H1 (cell line): ENCODE results near the gene FAU. TPM values are rescaled to one million over a fixed set of nuclear protein-coding genes. Genes with fewer than 3 reads are reported as not detected.

Experiments
- CTCF ChIA-PET: fragments of 300-600 bp; sonication (Branson Sonifier 250); formaldehyde crosslinking; loops from one replicate; lab custom pipeline; 2021; ENCODE audit not compliant: partially characterized antibody; lab: Charles Lee
- POLR2A ChIA-PET: fragments of 300-600 bp; sonication (Branson Sonifier 250); formaldehyde crosslinking; loops from one replicate; lab custom pipeline; 2021; ENCODE audit warnings: inconsistent platforms; ENCODE audit not compliant: partially characterized antibody; lab: Charles Lee
- DNase-seq, 2 experiments: peaks; one replicate each; pipeline versions ENCODE4 v3.0.0 to v3.0.0-alpha.2; 2010 to 2022; ENCODE audit warnings: low spot score in 2 of 2, low read depth in 1 of 2, mixed read lengths in 1 of 2
- FAIRE-seq: peaks from 2 replicates; lab custom pipeline; 2011; peaks lifted over from hg19 to GRCh38; lab: Jason Lieb, UNC
- H2AFZ ChIP-seq: 2 replicates; pipeline ENCODE4 v1.8.1; 2012; ENCODE audit warnings: low read length, inconsistent platforms
- H2AK5ac ChIP-seq: 2 replicates; pipeline ENCODE4 v1.6.1; 2013; ENCODE audit warnings: low read depth, low read length
- H2BK120ac ChIP-seq: replicated peaks from 2 replicates; pipeline ENCODE3; 2013; ENCODE audit warnings: low read depth, low read length, inconsistent platforms
- H2BK12ac ChIP-seq: 2 replicates; pipeline ENCODE4 v1.6.1; 2013; ENCODE audit warnings: low read depth, low read length
- H2BK15ac ChIP-seq: 2 replicates; pipeline ENCODE4 v1.6.1; 2013; ENCODE audit warnings: low read length
- H2BK20ac ChIP-seq: 2 replicates; pipeline ENCODE4 v1.6.1; 2013; ENCODE audit warnings: low read length
- H2BK5ac ChIP-seq: 2 replicates; pipeline ENCODE4 v1.6.1; 2013; ENCODE audit warnings: low read depth, low read length
- H3K14ac ChIP-seq: 2 replicates; pipeline ENCODE4 v1.6.1; 2013; ENCODE audit warnings: inconsistent platforms; ENCODE audit not compliant: insufficient read length
- H3K18ac ChIP-seq: 2 replicates; pipeline ENCODE4 v1.6.1; 2013; ENCODE audit warnings: low read length; ENCODE audit errors: extremely low read depth
- H3K23ac ChIP-seq: 2 replicates; pipeline ENCODE4 v1.6.1; 2013; ENCODE audit warnings: inconsistent platforms; ENCODE audit not compliant: insufficient read length
- H3K23me2 ChIP-seq: 2 replicates; pipeline ENCODE4 v1.6.1; 2013; ENCODE audit warnings: low read depth, low read length
- H3K27ac ChIP-seq: 2 replicates; pipeline ENCODE4 v1.6.1; 2011; ENCODE audit warnings: low read depth, low read length, inconsistent platforms
- H3K27me3 ChIP-seq, 4 experiments: replicated peaks in 1 of 4; 1 replicate in 1 of 4; 2 replicates in 3 of 4; pipeline versions ENCODE4 v1.6.1 to v1.8.1; 2011 to 2013; ENCODE audit warnings: low read length in 3 of 4, mild to moderate bottlenecking in 3 of 4, inconsistent platforms in 2 of 4, mixed read lengths in 2 of 4, moderate library complexity in 1 of 4; ENCODE audit not compliant: control insufficient read depth in 3 of 4, insufficient read depth in 3 of 4; ENCODE audit errors: extremely low read depth in 1 of 4
- H3K36me3 ChIP-seq, 4 experiments: 2 replicates each; pipeline versions ENCODE4 v1.6.1 to v1.8.1; 2011 to 2013; ENCODE audit warnings: mild to moderate bottlenecking in 4 of 4, low read length in 3 of 4, moderate library complexity in 2 of 4, control low read depth in 1 of 4, inconsistent platforms in 1 of 4; ENCODE audit not compliant: insufficient read depth in 4 of 4, control insufficient read depth in 2 of 4
- H3K4ac ChIP-seq: replicated peaks from 2 replicates; pipeline ENCODE3; 2013; ENCODE audit warnings: low read length, low read depth, mixed read lengths, inconsistent platforms; ENCODE audit not compliant: insufficient read length
- H3K4me1 ChIP-seq, 4 experiments: replicated peaks in 1 of 4; 1 replicate in 1 of 4; 2 replicates in 3 of 4; pipeline versions ENCODE4 v1.6.1 to v1.8.1; 2011 to 2013; ENCODE audit warnings: low read length in 3 of 4, inconsistent platforms in 2 of 4, mixed read lengths in 1 of 4; ENCODE audit not compliant: insufficient read depth in 4 of 4, control insufficient read depth in 3 of 4
- H3K4me2 ChIP-seq, 2 experiments: 2 replicates each; pipeline versions ENCODE4 v1.6.1 to v1.8.1; 2011 to 2013; ENCODE audit warnings: low read depth in 2 of 2, low read length in 2 of 2, control low read depth in 1 of 2, inconsistent platforms in 1 of 2, mild to moderate bottlenecking in 1 of 2; ENCODE audit not compliant: insufficient read depth in 1 of 2
- H3K4me3 ChIP-seq, 4 experiments: fragments of 200-600, 300-600 bp in 1 of 4; sonication (generic), shearing (Covaris generic), sonication (Bioruptor Twin) in 1 of 4; 2 replicates each; pipeline versions ENCODE4 v1.5.1 to v1.8.1; 2011 to 2016; ENCODE audit warnings: low read length in 4 of 4, low read depth in 3 of 4, control low read depth in 2 of 4, inconsistent platforms in 2 of 4, mild to moderate bottlenecking in 2 of 4, mixed read lengths in 1 of 4, moderate library complexity in 1 of 4; ENCODE audit not compliant: insufficient read depth in 2 of 4; ENCODE audit errors: extremely low read depth in 1 of 4
- H3K56ac ChIP-seq: replicated peaks from 2 replicates; pipeline ENCODE3; 2013; ENCODE audit warnings: low read depth, mild to moderate bottlenecking, mixed read lengths, low read length, inconsistent platforms; ENCODE audit not compliant: insufficient read length
- H3K79me1 ChIP-seq: 2 replicates; pipeline ENCODE4 v1.6.1; 2013; ENCODE audit warnings: low read depth, low read length, control low read depth
- H3K79me2 ChIP-seq, 2 experiments: 2 replicates each; pipeline versions ENCODE4 v1.6.1 to v1.8.1; 2012 to 2013; ENCODE audit warnings: low read length in 2 of 2, mild to moderate bottlenecking in 2 of 2, inconsistent platforms in 1 of 2; ENCODE audit not compliant: insufficient read depth in 2 of 2, control insufficient read depth in 1 of 2
- H3K9ac ChIP-seq, 4 experiments: replicated peaks in 1 of 4; 1 replicate in 1 of 4; 2 replicates in 3 of 4; pipeline versions ENCODE4 v1.6.1 to v1.8.1; 2011 to 2013; ENCODE audit warnings: low read depth in 3 of 4, low read length in 3 of 4, control low read depth in 2 of 4, mild to moderate bottlenecking in 2 of 4, moderate library complexity in 2 of 4, inconsistent platforms in 1 of 4; ENCODE audit errors: extremely low read depth in 1 of 4
- H3K9me3 ChIP-seq, 2 experiments: 2 replicates each; pipeline versions ENCODE4 v1.6.1 to v1.8.1; 2012 to 2013; ENCODE audit warnings: mild to moderate bottlenecking in 2 of 2, moderate library complexity in 2 of 2, control low read depth in 1 of 2, inconsistent platforms in 1 of 2, low read depth in 1 of 2, low read length in 1 of 2, mixed read lengths in 1 of 2; ENCODE audit not compliant: insufficient read depth in 2 of 2
- H4K20me1 ChIP-seq, 2 experiments: replicated peaks in 1 of 2; 2 replicates each; pipeline versions ENCODE3 to v1.8.1; 2011 to 2013; ENCODE audit warnings: inconsistent platforms in 2 of 2, low read length in 2 of 2, mild to moderate bottlenecking in 1 of 2; ENCODE audit not compliant: insufficient read depth in 2 of 2, control insufficient read depth in 1 of 2
- H4K5ac ChIP-seq: 2 replicates; pipeline ENCODE4 v1.6.1; 2013; ENCODE audit warnings: low read length, low read depth, mixed read lengths, inconsistent platforms; ENCODE audit not compliant: insufficient read length
- H4K8ac ChIP-seq: 2 replicates; pipeline ENCODE4 v1.8.0; 2013; ENCODE audit warnings: mild to moderate bottlenecking, moderate library complexity, low read length, inconsistent platforms; ENCODE audit not compliant: insufficient read depth; ENCODE audit errors: extremely low read depth
- H4K91ac ChIP-seq: replicated peaks from 2 replicates; pipeline ENCODE3; 2013; ENCODE audit warnings: low read length, mixed read lengths, inconsistent platforms; ENCODE audit not compliant: insufficient read length
- CHD1 ChIP-seq: IDR thresholded peaks from 2 replicates; pipeline ENCODE4 v1.6.1; 2012; ENCODE audit warnings: low read depth, low read length, improper control_type of control experiment
- CREB1 ChIP-seq: IDR thresholded peaks from 2 replicates; pipeline ENCODE4 v1.6.1; 2012; ENCODE audit warnings: inconsistent platforms
- E2F6 ChIP-seq: IDR thresholded peaks from 2 replicates; pipeline ENCODE4 v1.6.1; 2012; ENCODE audit warnings: inconsistent platforms
- JUND ChIP-seq: IDR thresholded peaks from 2 replicates; pipeline ENCODE4 v1.6.1; 2011; ENCODE audit warnings: mild to moderate bottlenecking, improper control_type of control experiment, low read length
- PHF8 ChIP-seq: fragments of 200-600 bp; sonication (generic); conservative IDR thresholded peaks from 2 replicates; pipeline ENCODE4 v1.7.1; 2012; ENCODE audit warnings: low read depth, mild to moderate bottlenecking, inconsistent platforms, low read length, moderate library complexity
- POLR2AphosphoS5 ChIP-seq: IDR thresholded peaks from 2 replicates; pipeline ENCODE4 v1.6.1; 2011; ENCODE audit warnings: low read depth, low read length
- RBBP5 ChIP-seq: IDR thresholded peaks from 2 replicates; pipeline ENCODE4 v1.7.1; 2012; ENCODE audit warnings: low read depth, mild to moderate bottlenecking, inconsistent platforms, low read length, moderate library complexity, borderline replicate concordance
- RFX5 ChIP-seq: IDR thresholded peaks from 2 replicates; pipeline ENCODE4 v1.6.1; 2011; ENCODE audit warnings: low read depth, low read length, improper control_type of control experiment, borderline replicate concordance
- RXRA ChIP-seq: IDR thresholded peaks from 2 replicates; pipeline ENCODE4 v1.6.1; 2011; ENCODE audit warnings: low read depth, mild to moderate bottlenecking, low read length, moderate library complexity; ENCODE audit not compliant: insufficient read depth
- SIN3A ChIP-seq, 2 experiments: IDR thresholded peaks in 1 of 2; conservative IDR thresholded peaks in 1 of 2; 2 replicates each; pipeline ENCODE4 v1.6.1; 2011 to 2012; ENCODE audit warnings: low read length in 2 of 2, improper control_type of control experiment in 1 of 2, low read depth in 1 of 2, mild to moderate bottlenecking in 1 of 2
- SIX5 ChIP-seq: IDR thresholded peaks from 2 replicates; pipeline ENCODE4 v1.6.1; 2011; ENCODE audit warnings: mild to moderate bottlenecking, low read depth, low read length
- SP2 ChIP-seq: IDR thresholded peaks from 2 replicates; pipeline ENCODE4 v1.6.1; 2012; ENCODE audit warnings: mild to moderate bottlenecking, low read length, inconsistent platforms
- SUZ12 ChIP-seq: fragments of 200-600 bp; sonication (generic); IDR thresholded peaks from 2 replicates; pipeline ENCODE4 v1.6.1; 2012; ENCODE audit warnings: mild to moderate bottlenecking, inconsistent platforms, low read length, moderate library complexity, mixed read lengths
- TAF1 ChIP-seq: IDR thresholded peaks from 2 replicates; pipeline ENCODE4 v1.6.1; 2011; ENCODE audit warnings: mild to moderate bottlenecking, low read depth, low read length
- WGBS, 2 experiments: shearing (Covaris generic) in 1 of 2; methylation state at CpG; one replicate each; pipeline versions ENCODE4 v1.1.6 to v1.1.7; 2013 to 2015; ENCODE audit warnings: low lambda C conversion rate in 2 of 2, mixed read lengths in 2 of 2, inconsistent platforms in 1 of 2, low coverage in 1 of 2, missing lambda C conversion rate in 1 of 2; ENCODE audit not compliant: insufficient replicate concordance in 2 of 2, insufficient coverage in 1 of 2, insufficient read length in 1 of 2; ENCODE audit errors: extremely low coverage in 1 of 2, missing lambda C conversion rate in 1 of 2; 5-methylcytosine and 5-hydroxymethylcytosine counted together
- polyA plus RNA-seq, 7 experiments: library from polyadenylated mRNA; depleted of rRNA in 3 of 7; stranded (reverse) in 5 of 7; unstranded in 2 of 7; fragments of >200 nt in 5 of 7; fragments of 200-250 nt in 2 of 7; gene quantifications; 1 replicate in 5 of 7; 2 replicates in 1 of 7; 4 replicates in 1 of 7; pipeline versions ENCODE4 v1.2.1 to v1.2.3, GENCODE V29; 2011 to 2013; ENCODE audit warnings: missing spikeins in 2 of 7, mixed read lengths in 2 of 7
- total RNA-seq: library from RNA; stranded (reverse); fragmentation: NEBNext Ultra II Directional; extraction: Animal tissue kit (Norgen Biotek cat#: 25700); gene quantifications from 2 replicates; pipeline ENCODE4 v1.2.1, GENCODE V29; 2021

Gene FAU
- total and polyA plus RNA-seq, 2 of the 8 experiments (the other 6 are each of a cell fraction or from before 2014, with no cell fraction given) = 826 to 896 TPM

- H3K4me3 ChIP-seq = no peak overlapping the region
- H3K23ac ChIP-seq = no peak overlapping the region
- no peak overlapping the region for H2BK12ac ChIP-seq
- no peaks in the 10 kb centered on the region for H3K27me3 ChIP-seq
- H4K20me1 ChIP-seq = peaks cover 0 to 4% of the 10 kb centered on the region in 2 experiments
- no peak overlapping the region for H2BK5ac ChIP-seq
- no peak overlapping the region for H4K91ac ChIP-seq
- no peak overlapping the region for H2AK5ac ChIP-seq
- H3K18ac ChIP-seq = no peak overlapping the region
- 96% methylated on average over 15 of the region's 15 CpGs; no CpG with 5 or more reads in 1 of the 2 experiments for WGBS, 2 experiments
- no peak overlapping the region for H2AFZ ChIP-seq
- H3K9me3 ChIP-seq = no peaks in the 10 kb centered on the region
- H4K8ac ChIP-seq = no peak overlapping the region
- H3K14ac ChIP-seq = no peak overlapping the region
- no peak overlapping the region for H3K56ac ChIP-seq
- H3K4ac ChIP-seq = no peak overlapping the region
- H3K27ac ChIP-seq = no peak overlapping the region
- H3K9ac ChIP-seq = no peak overlapping the region
- POLR2A ChIA-PET = interaction anchor here (6.7 to 16.8 kb wide), 3 partner anchors 10 to 27 kb away, joined by 50 to 230 read pairs (median 186); partner anchors contain the start of genes CDCA5, TM7SF2, VPS51 and ZFPL1
- FAIRE-seq (no peak), DNase-seq (no peak)
- H2BK20ac ChIP-seq = no peak overlapping the region
- CTCF ChIA-PET = interaction anchor here (2.2 kb wide), 1 partner anchor 20 kb away, joined by 6 read pairs; no protein-coding TSS in a partner anchor
- no peak overlapping the region for H2BK15ac ChIP-seq
- peaks cover 0 to 7% (median 3%) of the 10 kb centered on the region in 4 experiments; a peak in 5 of 7 replicates for H3K4me1 ChIP-seq
- peaks cover 2 to 14% (median 11%) of the 10 kb centered on the region in 4 experiments; a peak in 6 of 8 replicates for H3K36me3 ChIP-seq
- peaks cover 7 to 13% of the 10 kb centered on the region in 2 experiments for H3K79me2 ChIP-seq
- peaks cover 8% of the 10 kb centered on the region for H3K23me2 ChIP-seq
- H3K4me2 ChIP-seq = no peak overlapping the region
- no peak overlapping the region for H2BK120ac ChIP-seq
- no peak overlapping the region for H4K5ac ChIP-seq
- peaks cover 14% of the 10 kb centered on the region for H3K79me1 ChIP-seq
- no peak for TF ChIP-seq RBBP5
- no peak for TF ChIP-seq RXRA
- TF ChIP-seq CREB1 = no peak
- no peak for TF ChIP-seq E2F6
- TF ChIP-seq SIX5 = no peak
- no peak for TF ChIP-seq SUZ12
- no peak for TF ChIP-seq SIN3A (conservative IDR thresholded peaks at IDR 0.05 in 1 of 2, IDR thresholded peaks at IDR 0.05 in 1 of 2; ENCODE audit: low read depth in 1 of 2, low read length in 2 of 2)
- no peak for TF ChIP-seq PHF8
- TF ChIP-seq RFX5 = no peak
- TF ChIP-seq CHD1 = no peak
- TF ChIP-seq SP2 = no peak
- TF ChIP-seq TAF1 = no peak
- no peak for TF ChIP-seq POLR2AphosphoS5
- no peak for TF ChIP-seq JUND
Measured at GRCh38 chr11:65087827-65088226, 34.1 kb downstream of the FAU start.
